GM12878 (cell line): ENCODE data around the gene SNRPA1. TPM values are rescaled to one million over a fixed set of nuclear protein-coding genes. Genes with fewer than 3 reads are reported as not detected.

Source experiments
- BRCA1 ChIP-seq: IDR thresholded peaks from 2 replicates; pipeline ENCODE4 v1.6.1; 2011; ENCODE audit warnings: low read depth, low read length, improper control_type of control experiment
- CHD4 ChIP-seq: fragments of 200-600 bp; sonication (generic); IDR thresholded peaks from 2 replicates; pipeline ENCODE4 v1.6.1; 2016; ENCODE audit warnings: mild to moderate bottlenecking
- CREB1 ChIP-seq: IDR thresholded peaks from 2 replicates; pipeline ENCODE4 v1.6.1; 2012; ENCODE audit warnings: low read depth, mild to moderate bottlenecking, inconsistent platforms
- DPF2 ChIP-seq: fragments of 450-650 bp; IDR thresholded peaks from 2 replicates; pipeline ENCODE4 v1.6.1; 2017; ENCODE audit warnings: mild to moderate bottlenecking
- EP300 ChIP-seq, 2 experiments: fragments of 150-350 bp in 1 of 2; IDR thresholded peaks; 2 replicates each; pipeline ENCODE4 v1.6.1; 2011 to 2012; ENCODE audit warnings: low read depth in 2 of 2, low read length in 2 of 2, borderline replicate concordance in 1 of 2, improper control_type of control experiment in 1 of 2, inconsistent platforms in 1 of 2; ENCODE audit not compliant: control insufficient read depth in 1 of 2
- FOXM1 ChIP-seq: IDR thresholded peaks from 2 replicates; pipeline ENCODE4 v1.6.1; 2012; ENCODE audit warnings: low read depth, mild to moderate bottlenecking, inconsistent platforms, low read length, moderate library complexity
- GATAD2B ChIP-seq: fragments of 450-650 bp; conservative IDR thresholded peaks from 2 replicates; pipeline ENCODE4 v1.6.1; 2017; ENCODE audit warnings: low read depth, mild to moderate bottlenecking, moderate library complexity
- IKZF1 ChIP-seq: fragments of 450-650 bp; conservative IDR thresholded peaks from 2 replicates; pipeline ENCODE4 v1.6.1; 2017; ENCODE audit warnings: antibody characterized with exemption, mild to moderate bottlenecking
- IRF4 ChIP-seq: IDR thresholded peaks from 2 replicates; pipeline ENCODE4 v1.6.1; 2011; ENCODE audit warnings: low read depth, low read length
- JUND ChIP-seq: IDR thresholded peaks from 2 replicates; pipeline ENCODE4 v1.6.1; 2012; ENCODE audit warnings: low read depth, mild to moderate bottlenecking, low read length, improper control_type of control experiment, moderate library complexity
- KAT2A ChIP-seq: conservative IDR thresholded peaks from 2 replicates; pipeline ENCODE4 v1.6.1; 2011; ENCODE audit warnings: low read depth, low read length; ENCODE audit not compliant: control insufficient read depth
- NR2F1 ChIP-seq: fragments of 450-650 bp; conservative IDR thresholded peaks from 2 replicates; pipeline ENCODE4 v1.6.1; 2017; ENCODE audit warnings: mild to moderate bottlenecking
- PAX8 ChIP-seq: fragments of 450-650 bp; IDR thresholded peaks from 2 replicates; pipeline ENCODE4 v1.6.1; 2017; ENCODE audit warnings: mild to moderate bottlenecking, moderate library complexity
- POLR2AphosphoS5 ChIP-seq: IDR thresholded peaks from 2 replicates; pipeline ENCODE4 v1.6.1; 2011; ENCODE audit warnings: mild to moderate bottlenecking, low read length, inconsistent platforms
- RAD51 ChIP-seq: fragments of 450-650 bp; IDR thresholded peaks from 2 replicates; pipeline ENCODE4 v1.6.1; 2016; ENCODE audit warnings: moderate library complexity, mild to moderate bottlenecking, inconsistent platforms
- RB1 ChIP-seq: fragments of 450-650 bp; formaldehyde crosslinking; IDR thresholded peaks from 2 replicates; pipeline ENCODE4 v1.6.1; 2017; ENCODE audit warnings: mild to moderate bottlenecking, borderline replicate concordance
- REST ChIP-seq: IDR thresholded peaks from 2 replicates; pipeline ENCODE4 v1.6.1; 2012; ENCODE audit warnings: mild to moderate bottlenecking, low read depth, low read length
- SMAD5 ChIP-seq: IDR thresholded peaks from 2 replicates; pipeline ENCODE4 v1.6.1; 2016; ENCODE audit warnings: antibody characterized with exemption, low read depth
- TAF1 ChIP-seq: IDR thresholded peaks from 2 replicates; pipeline ENCODE4 v1.6.1; 2011; ENCODE audit warnings: mild to moderate bottlenecking, low read depth, low read length, borderline replicate concordance
- WRNIP1 ChIP-seq: IDR thresholded peaks from 2 replicates; pipeline ENCODE4 v1.6.1; 2011; ENCODE audit warnings: low read depth, low read length, improper control_type of control experiment, borderline replicate concordance
- YY1 ChIP-seq: IDR thresholded peaks from 2 replicates; pipeline ENCODE4 v1.6.1; 2011; ENCODE audit warnings: low read depth, mild to moderate bottlenecking, low read length
- ZNF622 ChIP-seq: fragments of 450-650 bp; IDR thresholded peaks from 2 replicates; pipeline ENCODE4 v1.6.1; 2017; ENCODE audit warnings: mild to moderate bottlenecking, inconsistent platforms
- polyA plus RNA-seq, 11 experiments: library from polyadenylated mRNA; depleted of rRNA in 4 of 11; unstranded in 6 of 11; stranded (reverse) in 5 of 11; fragments of >200 nt; fragmentation: Nextera tagmentation in 4 of 11; fragmentation: Illumina TruSeq in 1 of 11; extraction: Ambion mirVana in 4 of 11; extraction: Trizol in 1 of 11; gene quantifications; 1 replicate in 1 of 11; 2 replicates in 10 of 11; pipeline versions ENCODE4 v1.2.1 to v1.2.3, GENCODE V29; 2011 to 2016; ENCODE audit warnings: inconsistent platforms in 2 of 11, missing spikeins in 2 of 11, low read depth in 1 of 11
- total RNA-seq, 4 experiments: library from RNA; depleted of rRNA in 3 of 4; stranded (reverse); fragments of >200 nt in 3 of 4; fragmentation: Illumina TruSeq in 1 of 4; extraction: Trizol in 1 of 4; gene quantifications; 2 replicates each; pipeline versions ENCODE4 v1.2.1 to v1.2.3, GENCODE V29; 2013 to 2021
- TF ChIP-seq, protein P1 (sequence below): fragments of 450-650 bp; IDR thresholded peaks from 2 replicates; pipeline ENCODE4 v1.6.1; 2017; ENCODE audit warnings: antibody characterized with exemption, mild to moderate bottlenecking, moderate library complexity
- TF ChIP-seq, protein P2 (sequence below): fragments of 450-650 bp; IDR thresholded peaks from 2 replicates; pipeline ENCODE4 v1.6.1; 2017; ENCODE audit warnings: mild to moderate bottlenecking, low read depth, inconsistent platforms; ENCODE audit not compliant: poor library complexity, severe bottlenecking

SNRPA1 gene
- total and polyA plus RNA-seq, 10 of the 15 experiments (the other 5 are each of a cell fraction or from before 2014, with no cell fraction given) = 59.9 to 267 (median 161) TPM

- TF ChIP-seq, protein P1, sequence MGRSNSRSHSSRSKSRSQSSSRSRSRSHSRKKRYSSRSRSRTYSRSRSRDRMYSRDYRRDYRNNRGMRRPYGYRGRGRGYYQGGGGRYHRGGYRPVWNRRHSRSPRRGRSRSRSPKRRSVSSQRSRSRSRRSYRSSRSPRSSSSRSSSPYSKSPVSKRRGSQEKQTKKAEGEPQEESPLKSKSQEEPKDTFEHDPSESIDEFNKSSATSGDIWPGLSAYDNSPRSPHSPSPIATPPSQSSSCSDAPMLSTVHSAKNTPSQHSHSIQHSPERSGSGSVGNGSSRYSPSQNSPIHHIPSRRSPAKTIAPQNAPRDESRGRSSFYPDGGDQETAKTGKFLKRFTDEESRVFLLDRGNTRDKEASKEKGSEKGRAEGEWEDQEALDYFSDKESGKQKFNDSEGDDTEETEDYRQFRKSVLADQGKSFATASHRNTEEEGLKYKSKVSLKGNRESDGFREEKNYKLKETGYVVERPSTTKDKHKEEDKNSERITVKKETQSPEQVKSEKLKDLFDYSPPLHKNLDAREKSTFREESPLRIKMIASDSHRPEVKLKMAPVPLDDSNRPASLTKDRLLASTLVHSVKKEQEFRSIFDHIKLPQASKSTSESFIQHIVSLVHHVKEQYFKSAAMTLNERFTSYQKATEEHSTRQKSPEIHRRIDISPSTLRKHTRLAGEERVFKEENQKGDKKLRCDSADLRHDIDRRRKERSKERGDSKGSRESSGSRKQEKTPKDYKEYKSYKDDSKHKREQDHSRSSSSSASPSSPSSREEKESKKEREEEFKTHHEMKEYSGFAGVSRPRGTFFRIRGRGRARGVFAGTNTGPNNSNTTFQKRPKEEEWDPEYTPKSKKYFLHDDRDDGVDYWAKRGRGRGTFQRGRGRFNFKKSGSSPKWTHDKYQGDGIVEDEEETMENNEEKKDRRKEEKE = no peak
- TF ChIP-seq BRCA1 = no peak
- TF ChIP-seq FOXM1 = no peak
- TF ChIP-seq IKZF1 = peak; percentile 58
- no peak for TF ChIP-seq REST
- peak; percentile 32; the same call in 1 of the 2 replicates for TF ChIP-seq PAX8
- TF ChIP-seq TAF1 = no peak
- 0 out of 2 replicates have a peak, but pooled peaks have one; percentile 35 for TF ChIP-seq POLR2AphosphoS5
- TF ChIP-seq CHD4 = no peak
- TF ChIP-seq JUND = no peak
- 0 out of 2 replicates have a peak, but pooled peaks have one; percentile 50 for TF ChIP-seq DPF2
- no peak for TF ChIP-seq NR2F1
- no peak for TF ChIP-seq RB1
- TF ChIP-seq, protein P2, sequence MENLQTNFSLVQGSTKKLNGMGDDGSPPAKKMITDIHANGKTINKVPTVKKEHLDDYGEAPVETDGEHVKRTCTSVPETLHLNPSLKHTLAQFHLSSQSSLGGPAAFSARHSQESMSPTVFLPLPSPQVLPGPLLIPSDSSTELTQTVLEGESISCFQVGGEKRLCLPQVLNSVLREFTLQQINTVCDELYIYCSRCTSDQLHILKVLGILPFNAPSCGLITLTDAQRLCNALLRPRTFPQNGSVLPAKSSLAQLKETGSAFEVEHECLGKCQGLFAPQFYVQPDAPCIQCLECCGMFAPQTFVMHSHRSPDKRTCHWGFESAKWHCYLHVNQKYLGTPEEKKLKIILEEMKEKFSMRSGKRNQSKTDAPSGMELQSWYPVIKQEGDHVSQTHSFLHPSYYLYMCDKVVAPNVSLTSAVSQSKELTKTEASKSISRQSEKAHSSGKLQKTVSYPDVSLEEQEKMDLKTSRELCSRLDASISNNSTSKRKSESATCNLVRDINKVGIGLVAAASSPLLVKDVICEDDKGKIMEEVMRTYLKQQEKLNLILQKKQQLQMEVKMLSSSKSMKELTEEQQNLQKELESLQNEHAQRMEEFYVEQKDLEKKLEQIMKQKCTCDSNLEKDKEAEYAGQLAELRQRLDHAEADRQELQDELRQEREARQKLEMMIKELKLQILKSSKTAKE = peak; percentile 88
- no peak for TF ChIP-seq YY1
- TF ChIP-seq WRNIP1 = no peak
- TF ChIP-seq ZNF622 = no peak
- no peak for TF ChIP-seq CREB1
- TF ChIP-seq IRF4 = peak; percentile 73; the same call in 1 of the 2 replicates
- TF ChIP-seq EP300 (IDR thresholded peaks at IDR 0.05; ENCODE audit: borderline replicate concordance in 1 of 2, control insufficient read depth in 1 of 2, low read depth in 2 of 2, low read length in 2 of 2) = peak; percentile 37 to 47; a peak in 2 of 4 replicates
- 0 out of 2 replicates have a peak, but pooled peaks have one; percentile 49 for TF ChIP-seq GATAD2B
- TF ChIP-seq SMAD5 = no peak
- no peak for TF ChIP-seq KAT2A
- 0 out of 2 replicates have a peak, but pooled peaks have one; percentile 42 for TF ChIP-seq RAD51
Measured at GRCh38 chr15:101275018-101275417, 20.0 kb downstream of the SNRPA1 start (continued).
